T-helper 17 cell (primary cell): ENCODE data around the gene PRCD. TPM values are rescaled to one million over a fixed set of nuclear protein-coding genes. Genes with fewer than 3 reads are reported as not detected.
"Not testable (repeated sequence)": the region's sequence is repeated elsewhere in the genome, so short reads cannot be mapped to it uniquely, and the experiment has no call there.

Experiments used
- ATAC-seq: fragments of 150-1000 bp; cut with Tn5 transposase; 2 replicates; pipeline ENCODE4 v1.10.0; 2021; ENCODE audit warnings: mild to moderate bottlenecking, moderate library complexity
- DNase-seq, 3 donors: peaks; one replicate each; pipeline versions ENCODE4 v3.0.0 to v3.0.0-alpha.2; 2020 to 2021
- H3K9me3 ChIP-seq: one replicate; pipeline ENCODE4 v1.7.0; 2013; ENCODE audit warnings: low read length, mild to moderate bottlenecking; ENCODE audit not compliant: control insufficient read depth, poor library complexity, severe bottlenecking
- H3K27ac Mint-ChIP-seq: one replicate; pipeline ENCODE4 v1.8.0; 2022; ENCODE audit warnings: mild to moderate bottlenecking, moderate library complexity, mixed read lengths
- H3K27me3 Mint-ChIP-seq: one replicate; pipeline ENCODE4 v1.8.0; 2022; ENCODE audit warnings: mixed read lengths
- H3K36me3 Mint-ChIP-seq: one replicate; pipeline ENCODE4 v1.8.0; 2022; ENCODE audit warnings: low read depth, mixed read lengths
- H3K4me1 Mint-ChIP-seq: one replicate; pipeline ENCODE4 v1.8.0; 2022; ENCODE audit warnings: mild to moderate bottlenecking, mixed read lengths
- H3K4me3 Mint-ChIP-seq: one replicate; pipeline ENCODE4 v1.8.0; 2022; ENCODE audit warnings: mild to moderate bottlenecking, moderate library complexity, mixed read lengths
- total RNA-seq, 4 donors: library from RNA in 2 of 4; stranded (reverse) in 2 of 4; gene quantifications; one replicate each; pipeline ENCODE4 v1.2.3 and lab custom pipeline; 2022 to 2026

The PRCD gene
- total RNA-seq, 2 donors from 2014 or later: 1.1 TPM; not detected in 1

GRCh38 chr17:76527016-76527415 lies 12.8 kb upstream of the PRCD start:
- not testable (repeated sequence) for H3K9me3 ChIP-seq, H3K36me3 Mint-ChIP-seq, ATAC-seq, DNase-seq, H3K27me3 Mint-ChIP-seq, H3K27ac Mint-ChIP-seq
- Mint-ChIP-seq H3K4me3 (peak overlapping the region; percentile 55), H3K4me1 (peaks cover 14% of the 10 kb centered on the region)

- H3K4me3 Mint-ChIP-seq: peak overlapping the region; percentile 60
- H3K36me3 Mint-ChIP-seq: no peaks in the 10 kb centered on the region
- ATAC-seq (peak; percentile 82), DNase-seq (peak in 1 of 3 donors; percentile 35)
- peaks cover under 1% of the 10 kb centered on the region for H3K27me3 Mint-ChIP-seq
- no peaks in the 10 kb centered on the region for H3K9me3 ChIP-seq
- H3K4me1 Mint-ChIP-seq: peaks cover 14% of the 10 kb centered on the region
- H3K27ac Mint-ChIP-seq: no peak overlapping the region
These were observed 12.3 kb upstream of the PRCD start for GRCh38 chr17:76527430-76528111.

DNA sequence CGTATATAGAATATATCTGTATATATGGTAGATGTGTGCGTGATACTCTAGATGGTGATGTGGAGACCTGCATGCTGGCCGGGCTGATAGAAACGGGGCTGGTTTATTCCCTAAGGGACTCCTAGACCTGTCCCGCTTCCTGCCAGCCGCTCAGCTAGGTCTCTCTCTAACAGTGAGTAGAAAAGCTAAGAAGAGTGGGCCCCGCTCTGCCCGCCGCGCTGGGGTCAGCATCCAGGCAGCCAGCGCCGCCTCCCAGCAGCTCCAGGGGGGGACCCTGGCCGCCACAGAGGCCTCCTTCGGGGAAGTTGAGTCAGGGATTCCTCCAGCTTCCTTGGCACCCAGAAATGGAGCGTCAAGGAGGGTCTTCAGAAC lies 11.7 kb upstream of the PRCD start:
- ATAC-seq: peak; percentile 37
- H3K36me3 Mint-ChIP-seq: no peaks in the 10 kb centered on the region
- peak overlapping the region; percentile 60 for H3K4me3 Mint-ChIP-seq
- H3K27me3 Mint-ChIP-seq: peaks cover 6% of the 10 kb centered on the region
- peaks cover 12% of the 10 kb centered on the region for H3K4me1 Mint-ChIP-seq
- H3K9me3 ChIP-seq: no peaks in the 10 kb centered on the region
- H3K27ac Mint-ChIP-seq: no peak overlapping the region
- DNase-seq: no peak

GRCh38 chr17:76528528-76529223 lies 11.2 kb upstream of the PRCD start:
- peaks cover 8% of the 10 kb centered on the region for H3K4me1 Mint-ChIP-seq
- ATAC-seq (no peak), DNase-seq (no peak)
- H3K4me3 Mint-ChIP-seq: peak overlapping the region; percentile 60
- no peaks in the 10 kb centered on the region for H3K9me3 ChIP-seq
- H3K27me3 Mint-ChIP-seq: peaks cover 6% of the 10 kb centered on the region
- H3K36me3 Mint-ChIP-seq: no peaks in the 10 kb centered on the region
- H3K27ac Mint-ChIP-seq: no peak overlapping the region

GRCh38 chr17:76529224-76530094 lies 10.4 kb upstream of the PRCD start:
- no peak for DNase-seq
- no peaks in the 10 kb centered on the region for H3K36me3 Mint-ChIP-seq
- no peak for ATAC-seq
- H3K27me3 Mint-ChIP-seq: peaks cover 6% of the 10 kb centered on the region
- no peak overlapping the region for H3K4me3 Mint-ChIP-seq
- H3K9me3 ChIP-seq: no peaks in the 10 kb centered on the region
- H3K27ac Mint-ChIP-seq: no peak overlapping the region
- H3K4me1 Mint-ChIP-seq: peaks cover 6% of the 10 kb centered on the region

DNA sequence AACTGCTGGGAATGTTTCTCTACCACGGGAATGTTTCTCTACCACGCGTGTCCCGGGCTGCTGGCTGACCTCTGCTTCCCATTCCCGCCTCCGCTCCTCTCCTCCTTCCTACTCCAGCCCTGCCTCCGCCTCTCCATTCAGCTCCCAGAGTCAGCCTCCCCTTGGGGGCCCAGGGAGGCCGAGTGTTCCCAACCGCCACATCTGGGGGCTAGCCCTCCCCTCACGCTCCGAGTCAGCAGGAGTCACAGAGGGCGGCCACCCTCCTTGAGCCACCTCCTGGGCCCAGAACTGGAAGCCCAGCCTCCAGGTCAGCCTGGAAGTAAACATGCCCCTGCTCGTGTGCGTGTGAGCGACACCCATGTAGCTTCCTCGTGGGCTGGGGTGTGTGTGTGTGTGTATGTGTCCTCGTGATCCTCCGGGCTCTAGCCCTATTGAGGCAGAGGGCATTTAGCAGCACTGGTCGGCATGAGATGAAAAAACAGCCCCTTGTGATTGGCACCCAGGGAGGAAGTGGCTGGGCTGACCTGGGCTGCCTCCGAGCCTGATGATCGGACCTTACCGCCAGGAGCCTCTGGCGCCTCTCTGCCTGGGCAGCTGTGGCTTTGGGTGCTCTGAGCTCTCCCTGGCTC lies 9.6 kb upstream of the PRCD start:
- H3K27ac Mint-ChIP-seq: peak overlapping the region; percentile 34
- peaks cover 9% of the 10 kb centered on the region for H3K27me3 Mint-ChIP-seq
- ATAC-seq (no peak), DNase-seq (no peak)
- H3K36me3 Mint-ChIP-seq: peaks cover 2% of the 10 kb centered on the region
- H3K9me3 ChIP-seq: no peaks in the 10 kb centered on the region
- H3K4me1 Mint-ChIP-seq: peaks cover 6% of the 10 kb centered on the region
- H3K4me3 Mint-ChIP-seq: peak overlapping the region; percentile 41

GRCh38 chr17:76530811-76531485 lies 8.9 kb upstream of the PRCD start:
- no peak for ATAC-seq
- H3K27me3 Mint-ChIP-seq: peaks cover 13% of the 10 kb centered on the region
- peaks cover 3% of the 10 kb centered on the region for H3K36me3 Mint-ChIP-seq
- H3K27ac Mint-ChIP-seq: peak overlapping the region; percentile 34
- H3K4me1 Mint-ChIP-seq: peaks cover 6% of the 10 kb centered on the region
- H3K4me3 Mint-ChIP-seq: no peak overlapping the region
- no peak for DNase-seq
- H3K9me3 ChIP-seq: no peaks in the 10 kb centered on the region

DNA sequence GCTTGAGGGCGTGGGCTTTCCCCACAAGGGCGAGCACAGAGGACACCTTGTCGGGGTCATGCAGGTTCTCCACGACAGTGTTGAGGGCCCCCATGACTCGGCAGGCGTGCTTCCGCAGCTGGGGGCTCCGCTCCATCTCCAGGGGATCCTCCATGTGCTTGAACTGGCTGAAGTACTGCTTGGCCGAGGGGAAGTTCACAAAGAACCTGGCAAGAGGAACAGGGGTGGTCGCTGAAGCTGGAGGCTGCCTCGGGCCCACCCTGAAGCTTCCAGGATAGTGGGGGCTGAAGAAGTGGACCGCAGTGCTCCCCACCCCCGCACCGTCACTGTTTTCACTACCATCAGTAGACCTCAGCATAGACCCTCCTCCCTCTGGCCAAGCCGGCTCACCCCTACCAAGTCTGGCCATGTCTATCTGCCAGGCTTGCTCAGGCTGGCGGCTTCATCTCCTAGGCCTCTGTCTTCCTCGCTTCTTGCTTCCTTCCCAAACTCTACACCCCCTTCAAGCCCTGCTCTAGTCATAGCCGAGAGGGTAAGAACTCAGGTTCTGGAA lies 8.3 kb upstream of the PRCD start:
- no peak for DNase-seq
- H3K27ac Mint-ChIP-seq: peak overlapping the region; percentile 19

DNA sequence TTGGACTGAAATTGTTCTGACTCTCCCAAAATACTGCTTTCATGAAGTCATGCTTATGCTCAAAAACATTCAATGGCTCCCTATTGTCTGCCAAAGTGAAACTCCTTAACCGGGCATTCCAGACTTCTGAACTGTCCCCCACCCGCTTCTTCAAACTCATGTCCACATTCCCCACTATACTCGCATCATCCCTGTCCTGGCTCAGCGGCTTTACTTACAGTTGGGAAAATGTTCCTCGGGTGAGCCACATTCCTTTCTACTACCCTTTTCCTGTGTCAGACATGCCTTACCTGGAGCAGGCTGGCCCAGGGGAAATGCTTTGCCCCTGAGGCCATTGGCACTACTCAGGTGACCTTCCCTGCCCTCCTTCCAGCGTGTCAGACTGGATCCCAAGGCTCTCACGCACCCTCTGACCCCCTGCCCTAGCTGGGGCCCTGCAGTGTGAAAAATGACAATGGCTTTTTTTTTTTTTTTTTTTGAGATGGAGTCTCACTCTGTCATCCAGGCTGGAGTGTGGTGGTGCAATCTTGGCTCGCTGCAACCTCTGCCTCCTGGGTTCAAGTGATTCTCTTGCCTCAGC lies 7.7 kb upstream of the PRCD start:
- no peak overlapping the region for H3K4me3 Mint-ChIP-seq

More for the DNA sequence above, 8.3 kb upstream of the PRCD start:
- peaks cover 6% of the 10 kb centered on the region for H3K4me1 Mint-ChIP-seq
- H3K36me3 Mint-ChIP-seq: peaks cover 3% of the 10 kb centered on the region
- no peak overlapping the region for H3K4me3 Mint-ChIP-seq
- ATAC-seq: no peak
- no peaks in the 10 kb centered on the region for H3K9me3 ChIP-seq
- H3K27me3 Mint-ChIP-seq: peaks cover 13% of the 10 kb centered on the region

DNA sequence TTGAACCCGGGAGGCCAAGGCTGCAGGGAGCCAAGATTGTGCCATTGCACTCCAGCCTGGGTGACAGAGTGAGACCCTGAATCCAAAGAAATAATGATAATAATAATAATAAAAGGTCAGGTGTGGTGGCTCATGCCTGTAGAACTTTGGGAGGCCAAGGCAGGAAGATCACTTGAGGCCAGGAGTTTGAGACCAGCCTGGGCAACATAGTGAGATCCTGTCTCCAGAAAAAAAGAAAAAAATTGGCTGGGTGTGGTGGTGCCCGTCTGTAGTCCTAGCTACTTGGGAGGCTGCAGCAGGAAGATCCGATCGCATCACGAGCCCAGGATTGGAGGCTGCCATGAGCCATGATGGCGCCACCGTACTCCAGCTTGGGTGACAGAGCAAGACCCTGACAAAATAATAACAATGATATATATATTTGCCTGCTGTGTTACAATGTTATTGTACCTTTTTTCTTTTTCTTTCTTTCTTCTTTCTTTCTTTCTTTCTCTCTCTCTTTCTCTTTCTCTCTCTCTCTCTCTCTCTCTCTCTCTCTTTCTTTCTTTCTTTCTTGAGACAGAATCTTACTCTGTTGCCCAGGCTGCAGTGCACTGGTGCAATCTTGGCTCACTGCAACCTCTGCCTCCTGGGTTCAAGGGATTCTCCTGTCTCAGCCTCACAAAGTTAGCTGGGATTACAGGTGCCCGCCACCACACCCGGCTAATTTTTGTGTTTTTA lies 6.0 kb upstream of the PRCD start:
- H3K4me1 Mint-ChIP-seq, H3K9me3 ChIP-seq, DNase-seq, H3K36me3 Mint-ChIP-seq, H3K27ac Mint-ChIP-seq, ATAC-seq, H3K4me3 Mint-ChIP-seq: not testable (repeated sequence)
- peaks cover 16% of the 10 kb centered on the region for H3K27me3 Mint-ChIP-seq

More for the DNA sequence above, 7.7 kb upstream of the PRCD start:
- ATAC-seq (no peak), DNase-seq (no peak)
- peaks cover 3% of the 10 kb centered on the region for H3K36me3 Mint-ChIP-seq
- H3K27me3 Mint-ChIP-seq: peaks cover 13% of the 10 kb centered on the region
- H3K27ac Mint-ChIP-seq: peak overlapping the region; percentile 19
- H3K4me1 Mint-ChIP-seq: peaks cover 5% of the 10 kb centered on the region
- H3K9me3 ChIP-seq: no peaks in the 10 kb centered on the region

DNA sequence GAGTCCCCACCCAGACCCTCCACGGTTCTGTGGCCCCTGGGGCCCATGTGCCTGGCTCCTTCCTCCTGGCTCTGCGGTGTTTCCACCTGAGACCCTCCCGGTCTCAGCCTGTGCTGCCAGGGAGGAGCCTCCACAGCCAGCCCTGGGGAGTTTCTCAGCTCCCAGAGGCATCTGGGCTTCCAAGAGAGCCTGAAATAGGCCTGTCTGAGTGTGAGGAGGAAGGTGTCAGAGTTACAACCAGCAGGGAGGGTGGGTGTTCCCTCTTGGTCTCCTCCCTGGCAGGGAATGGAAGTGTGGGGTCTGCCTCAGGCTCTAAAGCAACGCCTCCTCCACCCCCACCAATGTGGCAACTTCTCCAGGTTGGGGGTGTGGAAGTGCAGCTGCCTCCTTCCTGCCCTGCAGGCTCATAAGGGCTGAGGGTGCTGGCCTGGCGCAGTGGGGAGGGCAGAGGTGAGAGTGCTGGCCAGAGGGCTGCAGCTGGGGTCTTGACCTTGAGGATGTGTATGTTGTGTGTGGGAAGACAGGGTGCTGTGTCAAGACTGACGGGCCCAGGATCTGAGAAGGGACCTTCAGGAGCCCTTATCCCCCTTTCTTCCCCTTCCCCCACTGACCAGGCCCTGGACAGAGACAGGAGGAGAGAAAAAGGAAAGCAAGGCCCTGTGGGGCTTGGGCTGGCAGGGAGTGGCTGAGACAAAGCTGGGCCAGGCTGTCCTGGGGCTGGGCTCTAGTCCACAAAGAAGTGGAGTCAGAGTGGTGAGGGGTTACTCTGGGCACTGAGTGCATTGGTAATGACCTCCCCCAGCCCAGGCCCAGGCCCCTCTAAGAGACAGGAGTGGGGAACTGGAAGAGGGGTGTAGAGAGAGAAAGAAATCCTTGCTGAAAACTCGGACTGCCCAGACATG lies 4.8 kb upstream of the PRCD start:
- DNase-seq: no peak
- Mint-ChIP-seq H3K36me3 (peaks cover 3% of the 10 kb centered on the region), H3K27me3 (peaks cover 26% of the 10 kb centered on the region), H3K27ac (no peak overlapping the region), H3K4me3 (no peak overlapping the region), H3K4me1 (no peaks in the 10 kb centered on the region)
- no peak for ATAC-seq
- H3K9me3 ChIP-seq: no peaks in the 10 kb centered on the region
